Measurements from ENCODE around the gene TP53TG5. TPM values are rescaled to one million over a fixed set of nuclear protein-coding genes. Genes with fewer than 3 reads are reported as not detected.
A peak's percentile ranks its signal among the peaks of the same experiment; 100 is the strongest.

The TP53TG5 gene
- total RNA-seq, 3 donors from 2014 or later (not counting 1 experiment from before 2014, with no cell fraction given) = 0.14 TPM; not detected in 2

GRCh38 chr20:45367126-45367525 is 11.0 kb downstream of the TP53TG5 start:
- Mint-ChIP-seq H3K9me3 (no peaks in the 10 kb centered on the region), H3K36me3 (peaks cover 9% of the 10 kb centered on the region), H3K4me3 (no peak overlapping the region), H3K4me1 (peaks cover 48 to 62% of the 10 kb centered on the region in 2 donors), H3K27me3 (ENCODE audit: low read depth in 2 of 2) (no peaks in the 10 kb centered on the region), H3K27ac (peak overlapping the region; percentile 83 to 88)
- intact Hi-C loops (cut with micrococcal nuclease) = no loop called here
- ATAC-seq (no peak), DNase-seq (no peak)
- TF ChIP-seq CTCF (IDR thresholded peaks at IDR 0.05) = no peak
- Histone ChIP-seq H3K4me1 (ENCODE audit: control insufficient read depth, insufficient read depth, low read length) (peaks cover 37% of the 10 kb centered on the region), H3K27ac (ENCODE audit: low read length) (no peak overlapping the region), H3K4me3 (ENCODE audit: low read length) (no peak overlapping the region), H3K27me3 (ENCODE audit: control insufficient read depth, insufficient read depth, low read length) (no peaks in the 10 kb centered on the region), H3K9me3 (ENCODE audit: control insufficient read depth, insufficient read depth, low read length) (no peaks in the 10 kb centered on the region), H3K36me3 (ENCODE audit: control insufficient read depth, insufficient read depth, low read length) (peaks cover 31% of the 10 kb centered on the region)

- H3K27ac ChIP-seq (ENCODE audit: low read length) = no peak overlapping the region
- TF ChIP-seq CTCF (IDR thresholded peaks at IDR 0.05) = no peak
- Mint-ChIP-seq H3K27me3 (ENCODE audit: low read depth in 2 of 2) (no peaks in the 10 kb centered on the region), H3K4me1 (peaks cover 47 to 61% of the 10 kb centered on the region in 2 donors), H3K9me3 (no peaks in the 10 kb centered on the region), H3K36me3 (peaks cover 9% of the 10 kb centered on the region), H3K27ac (peak overlapping the region; percentile 83 to 88), H3K4me3 (no peak overlapping the region)
- ATAC-seq (no peak), DNase-seq (no peak)
- 86% methylated on average over 11 of the region's 11 CpGs for WGBS (ENCODE audit: insufficient coverage)
- H3K4me1 ChIP-seq (ENCODE audit: control insufficient read depth, insufficient read depth, low read length) = peaks cover 36% of the 10 kb centered on the region
- intact Hi-C loops (cut with micrococcal nuclease) = no loop called here
- peaks cover 31% of the 10 kb centered on the region for H3K36me3 ChIP-seq (ENCODE audit: control insufficient read depth, insufficient read depth, low read length)
- H3K9me3 ChIP-seq (ENCODE audit: control insufficient read depth, insufficient read depth, low read length) = no peaks in the 10 kb centered on the region
- H3K4me3 ChIP-seq (ENCODE audit: low read length) = no peak overlapping the region
- H3K27me3 ChIP-seq (ENCODE audit: control insufficient read depth, insufficient read depth, low read length) = no peaks in the 10 kb centered on the region
Measured at GRCh38 chr20:45366631-45367030, 11.5 kb downstream of the TP53TG5 start.

- no peak overlapping the region for H3K27ac Mint-ChIP-seq
- intact Hi-C loops (cut with micrococcal nuclease) = no loop called here
Measured at GRCh38 chr20:45366192-45366591, 11.9 kb downstream of the TP53TG5 start.

More at GRCh38 chr20:45366192-45366591, 11.9 kb downstream of the TP53TG5 start:
- H3K27ac ChIP-seq (ENCODE audit: low read length) = no peak overlapping the region
- no peak overlapping the region for H3K4me3 ChIP-seq (ENCODE audit: low read length)
- Mint-ChIP-seq H3K9me3 (no peaks in the 10 kb centered on the region), H3K4me3 (peak overlapping the region; percentile 25), H3K27me3 (ENCODE audit: low read depth in 2 of 2) (no peaks in the 10 kb centered on the region), H3K4me1 (peaks cover 47 to 56% of the 10 kb centered on the region in 2 donors), H3K36me3 (peaks cover 9% of the 10 kb centered on the region)
- no peaks in the 10 kb centered on the region for H3K9me3 ChIP-seq (ENCODE audit: control insufficient read depth, insufficient read depth, low read length)
- no peak for TF ChIP-seq CTCF (IDR thresholded peaks at IDR 0.05)
- ATAC-seq (no peak), DNase-seq (no peak)
- H3K4me1 ChIP-seq (ENCODE audit: control insufficient read depth, insufficient read depth, low read length) = peaks cover 36% of the 10 kb centered on the region
- H3K27me3 ChIP-seq (ENCODE audit: control insufficient read depth, insufficient read depth, low read length) = no peaks in the 10 kb centered on the region
- WGBS (ENCODE audit: insufficient coverage) = 100% methylated on average over 1 of the region's 1 CpG
- H3K36me3 ChIP-seq (ENCODE audit: control insufficient read depth, insufficient read depth, low read length) = peaks cover 31% of the 10 kb centered on the region
